ENCODE data around the gene SRGAP1.

- TF ChIP-seq, protein P1, sequence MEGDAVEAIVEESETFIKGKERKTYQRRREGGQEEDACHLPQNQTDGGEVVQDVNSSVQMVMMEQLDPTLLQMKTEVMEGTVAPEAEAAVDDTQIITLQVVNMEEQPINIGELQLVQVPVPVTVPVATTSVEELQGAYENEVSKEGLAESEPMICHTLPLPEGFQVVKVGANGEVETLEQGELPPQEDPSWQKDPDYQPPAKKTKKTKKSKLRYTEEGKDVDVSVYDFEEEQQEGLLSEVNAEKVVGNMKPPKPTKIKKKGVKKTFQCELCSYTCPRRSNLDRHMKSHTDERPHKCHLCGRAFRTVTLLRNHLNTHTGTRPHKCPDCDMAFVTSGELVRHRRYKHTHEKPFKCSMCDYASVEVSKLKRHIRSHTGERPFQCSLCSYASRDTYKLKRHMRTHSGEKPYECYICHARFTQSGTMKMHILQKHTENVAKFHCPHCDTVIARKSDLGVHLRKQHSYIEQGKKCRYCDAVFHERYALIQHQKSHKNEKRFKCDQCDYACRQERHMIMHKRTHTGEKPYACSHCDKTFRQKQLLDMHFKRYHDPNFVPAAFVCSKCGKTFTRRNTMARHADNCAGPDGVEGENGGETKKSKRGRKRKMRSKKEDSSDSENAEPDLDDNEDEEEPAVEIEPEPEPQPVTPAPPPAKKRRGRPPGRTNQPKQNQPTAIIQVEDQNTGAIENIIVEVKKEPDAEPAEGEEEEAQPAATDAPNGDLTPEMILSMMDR (IDR thresholded peaks at IDR 0.05) = no peak
- TF ChIP-seq POLR2A (IDR thresholded peaks at IDR 0.05) (no peak), EP300 (IDR thresholded peaks at IDR 0.05) (no peak), POLR2AphosphoS5 (IDR thresholded peaks at IDR 0.05) (no peak)
Measured at GRCh38 chr12:64203036-64203435, 358.5 kb downstream of the SRGAP1 start.

Data from upper lobe of left lung (tissue), 4 donors.